ENCODE measurements around the gene WDR35.

The WDR35 gene

DNA sequence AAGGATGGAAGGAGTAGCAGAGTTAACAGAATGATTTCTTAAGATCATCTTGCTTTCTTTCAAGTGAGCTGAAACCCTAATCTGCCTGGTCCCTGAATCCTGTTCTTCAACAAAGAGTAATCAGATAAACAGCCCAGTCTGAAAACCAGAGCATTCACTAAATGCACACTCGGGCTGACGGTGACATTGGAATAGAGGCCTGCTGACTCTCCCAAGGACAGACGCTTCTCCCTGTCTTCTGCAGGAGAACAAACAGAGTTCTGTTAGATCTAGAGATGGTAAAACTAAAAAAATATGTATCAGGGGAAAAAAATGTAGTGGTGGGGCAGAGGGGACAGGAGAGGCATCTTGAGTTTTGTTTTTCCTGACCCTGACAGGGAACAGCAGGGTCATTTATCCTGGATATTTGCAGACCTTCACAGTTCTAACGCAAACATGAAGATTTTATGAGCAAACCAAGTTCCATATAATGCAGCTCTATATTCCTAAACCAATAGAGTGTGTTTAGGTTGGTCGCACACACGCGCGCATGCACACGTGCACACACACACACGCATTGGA, 15.2 kb upstream of the WDR35 start:
- Histone ChIP-seq H3K9me3 (ENCODE audit: control insufficient read depth, low read length) (no peaks in the 10 kb centered on the region), H3K27me3 (ENCODE audit: control insufficient read depth, insufficient read depth, low read length) (no peaks in the 10 kb centered on the region), H3K4me1 (ENCODE audit: control insufficient read depth, insufficient read depth, low read length) (peaks cover 8% of the 10 kb centered on the region), H3K9ac (ENCODE audit: low read length) (no peak overlapping the region), H3K36me3 (ENCODE audit: control insufficient read depth, insufficient read depth, low read length) (no peaks in the 10 kb centered on the region), H3K4me3 (ENCODE audit: low read length) (no peak overlapping the region)

DNA sequence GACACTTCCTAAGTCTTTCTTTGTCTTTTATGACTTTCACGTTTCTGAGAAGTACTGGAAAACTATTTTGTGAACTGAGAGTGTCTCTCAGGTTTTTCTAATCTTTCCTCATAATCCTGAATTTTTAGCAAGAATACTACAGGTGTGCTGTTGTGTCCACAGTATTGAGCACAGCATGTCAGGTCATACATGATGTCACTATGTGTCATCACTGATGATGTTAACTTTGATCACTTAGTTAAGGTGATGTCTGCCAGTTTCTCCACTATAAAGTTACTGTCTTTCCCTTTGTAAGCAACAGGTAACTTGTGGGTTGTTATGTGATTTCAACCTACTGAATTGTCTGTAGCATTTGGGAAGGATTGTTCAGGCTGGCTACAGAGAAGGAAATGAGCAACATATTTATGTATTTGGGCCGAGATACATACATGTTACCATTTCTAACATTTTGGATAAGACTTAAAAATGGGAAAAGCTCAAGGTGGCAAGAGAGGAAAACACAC, 11.5 kb upstream of the WDR35 start:
- Histone ChIP-seq H3K27me3 (ENCODE audit: control insufficient read depth, insufficient read depth, low read length) (no peaks in the 10 kb centered on the region), H3K9me3 (ENCODE audit: control insufficient read depth, low read length) (no peaks in the 10 kb centered on the region), H3K9ac (ENCODE audit: low read length) (no peak overlapping the region), H3K4me1 (ENCODE audit: control insufficient read depth, insufficient read depth, low read length) (no peaks in the 10 kb centered on the region), H3K4me3 (ENCODE audit: low read length) (no peak overlapping the region), H3K36me3 (ENCODE audit: control insufficient read depth, insufficient read depth, low read length) (no peaks in the 10 kb centered on the region)

DNA sequence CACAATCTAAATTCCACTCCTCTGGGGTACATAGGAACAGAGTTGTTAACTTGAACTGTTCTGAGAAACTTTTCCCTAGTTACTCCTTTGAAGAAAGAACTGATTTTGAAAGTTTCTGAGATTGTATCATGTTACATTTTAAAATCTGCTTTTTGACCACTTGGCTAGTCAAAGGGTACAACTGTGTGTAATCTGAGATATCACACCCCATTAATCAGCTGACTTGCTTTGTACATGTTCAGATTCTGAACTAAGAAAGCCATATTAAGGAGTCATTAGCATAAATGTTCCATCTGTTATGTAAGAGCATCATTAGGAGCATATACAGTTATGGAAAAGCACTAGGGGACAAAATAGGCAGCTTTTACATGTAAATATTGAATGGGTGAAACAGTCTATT, 3.8 kb upstream of the WDR35 start:
- Histone ChIP-seq H3K27me3 (ENCODE audit: control insufficient read depth, insufficient read depth, low read length) (no peaks in the 10 kb centered on the region), H3K36me3 (ENCODE audit: control insufficient read depth, insufficient read depth, low read length) (no peaks in the 10 kb centered on the region), H3K9ac (ENCODE audit: low read length) (no peak overlapping the region), H3K4me3 (ENCODE audit: low read length) (no peak overlapping the region), H3K4me1 (ENCODE audit: control insufficient read depth, insufficient read depth, low read length) (peaks cover 6% of the 10 kb centered on the region), H3K9me3 (ENCODE audit: control insufficient read depth, low read length) (no peaks in the 10 kb centered on the region)

DNA sequence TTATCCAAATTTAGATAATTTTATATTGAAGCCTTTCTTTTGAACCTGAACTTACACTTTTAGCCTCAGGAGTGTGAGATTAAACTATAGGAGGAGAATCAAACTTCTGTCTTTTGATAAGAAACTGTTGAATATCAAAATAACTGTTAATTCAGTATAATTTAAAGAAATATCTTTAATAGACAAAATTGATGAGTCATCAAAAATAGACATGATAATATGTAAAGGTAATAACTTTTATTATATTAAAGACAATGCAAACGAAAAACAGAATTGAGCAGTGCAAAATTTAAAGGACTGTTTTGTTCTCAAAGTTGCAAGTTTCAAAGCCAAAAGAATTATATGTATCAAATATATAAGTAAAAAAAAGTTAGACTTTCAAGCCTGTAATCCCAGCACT, 2.0 kb upstream of the WDR35 start:
- Histone ChIP-seq H3K4me1 (ENCODE audit: control insufficient read depth, insufficient read depth, low read length) (peaks cover 6% of the 10 kb centered on the region), H3K9ac (ENCODE audit: low read length) (no peak overlapping the region), H3K27me3 (ENCODE audit: control insufficient read depth, insufficient read depth, low read length) (no peaks in the 10 kb centered on the region), H3K36me3 (ENCODE audit: control insufficient read depth, insufficient read depth, low read length) (no peaks in the 10 kb centered on the region), H3K4me3 (ENCODE audit: low read length) (no peak overlapping the region), H3K9me3 (ENCODE audit: control insufficient read depth, low read length) (no peaks in the 10 kb centered on the region)

DNA sequence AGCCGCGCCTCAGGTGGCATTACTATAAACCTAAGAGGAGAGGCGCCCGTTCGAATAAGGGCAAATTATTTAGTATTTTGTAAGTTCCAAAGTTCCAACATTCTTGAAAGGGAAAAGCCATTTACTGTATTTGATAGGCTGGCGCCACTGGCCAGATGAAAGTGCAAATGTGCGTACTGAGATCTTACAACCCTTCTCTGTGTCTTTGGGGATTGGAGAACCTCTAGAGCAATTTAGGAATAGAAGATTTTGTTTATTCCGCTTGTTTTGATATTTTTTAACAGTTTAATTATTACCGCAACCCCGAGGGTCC, 467 bp upstream of the WDR35 start:
- H3K4me1 ChIP-seq (ENCODE audit: control insufficient read depth, insufficient read depth, low read length) = peaks cover 6% of the 10 kb centered on the region
- peak overlapping the region; percentile 86 for H3K4me3 ChIP-seq (ENCODE audit: low read length)
- H3K9me3 ChIP-seq (ENCODE audit: control insufficient read depth, low read length) = no peaks in the 10 kb centered on the region
- H3K36me3 ChIP-seq (ENCODE audit: control insufficient read depth, insufficient read depth, low read length) = no peaks in the 10 kb centered on the region
- H3K9ac ChIP-seq (ENCODE audit: low read length) = peak overlapping the region; percentile 57
- H3K27me3 ChIP-seq (ENCODE audit: control insufficient read depth, insufficient read depth, low read length) = no peaks in the 10 kb centered on the region

DNA sequence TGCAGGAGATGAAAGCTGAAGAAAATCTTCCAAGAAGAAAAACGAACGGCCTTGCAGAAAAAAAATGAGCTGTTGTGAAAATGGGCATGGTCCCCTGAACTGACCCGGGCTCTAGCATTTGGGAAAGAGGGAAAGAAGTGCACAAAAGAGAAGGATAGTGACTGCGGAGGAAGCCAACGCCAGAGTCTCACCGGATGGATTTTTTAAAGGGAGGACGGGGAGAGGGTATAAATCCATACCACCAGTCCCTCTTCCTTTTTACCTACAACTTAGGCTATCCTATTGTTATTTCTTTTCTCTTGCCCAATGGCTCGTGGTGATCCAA, 601 bp downstream of the WDR35 start:
- Histone ChIP-seq H3K36me3 (ENCODE audit: control insufficient read depth, insufficient read depth, low read length) (no peaks in the 10 kb centered on the region), H3K9ac (ENCODE audit: low read length) (peak overlapping the region; percentile 57), H3K4me3 (ENCODE audit: low read length) (peak overlapping the region; percentile 86), H3K9me3 (ENCODE audit: control insufficient read depth, low read length) (no peaks in the 10 kb centered on the region), H3K4me1 (ENCODE audit: control insufficient read depth, insufficient read depth, low read length) (peaks cover 6% of the 10 kb centered on the region), H3K27me3 (ENCODE audit: control insufficient read depth, insufficient read depth, low read length) (no peaks in the 10 kb centered on the region)

DNA sequence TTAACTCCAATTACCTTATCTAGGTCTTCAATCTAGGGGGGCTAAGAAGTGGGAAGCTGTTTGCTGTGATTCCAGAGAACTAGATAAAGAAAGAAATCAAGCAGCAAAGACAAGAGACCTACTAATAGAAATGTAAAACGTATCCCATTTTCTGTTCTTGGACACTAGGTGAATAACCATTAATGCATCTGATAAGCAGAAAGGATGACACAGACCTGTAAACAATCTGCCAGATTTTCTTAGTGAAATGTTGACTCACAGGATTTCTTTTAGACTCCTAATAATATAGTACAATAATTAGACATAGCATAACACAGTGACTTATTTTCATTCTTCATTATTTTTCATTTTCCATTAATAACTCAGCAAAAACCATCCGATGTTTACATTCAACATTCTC, 1.3 kb downstream of the WDR35 start:
- peaks cover 6% of the 10 kb centered on the region for H3K4me1 ChIP-seq (ENCODE audit: control insufficient read depth, insufficient read depth, low read length)
- H3K4me3 ChIP-seq (ENCODE audit: low read length) = no peak overlapping the region
- no peaks in the 10 kb centered on the region for H3K27me3 ChIP-seq (ENCODE audit: control insufficient read depth, insufficient read depth, low read length)
- H3K9me3 ChIP-seq (ENCODE audit: control insufficient read depth, low read length) = no peaks in the 10 kb centered on the region
- no peak overlapping the region for H3K9ac ChIP-seq (ENCODE audit: low read length)
- no peaks in the 10 kb centered on the region for H3K36me3 ChIP-seq (ENCODE audit: control insufficient read depth, insufficient read depth, low read length)

DNA sequence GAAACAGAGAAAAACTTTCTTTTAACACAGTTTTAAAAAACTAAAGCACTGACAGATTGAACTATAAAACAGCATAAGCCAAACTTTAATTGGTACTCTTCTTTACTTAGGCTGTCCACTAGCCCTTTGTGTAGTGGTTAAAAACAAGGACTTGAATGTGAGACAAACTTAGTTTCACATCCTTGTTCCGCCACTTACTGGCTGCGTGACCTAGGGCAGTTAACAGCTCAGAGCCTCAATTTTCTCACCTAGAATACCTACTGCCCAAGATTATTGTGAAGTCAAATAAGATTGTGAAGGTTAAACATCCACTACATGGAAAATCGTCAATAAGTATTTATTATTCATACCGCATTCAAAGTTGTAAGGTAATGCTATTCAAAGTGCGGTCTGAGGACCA, 2.0 kb downstream of the WDR35 start:
- peaks cover 6% of the 10 kb centered on the region for H3K4me1 ChIP-seq (ENCODE audit: control insufficient read depth, insufficient read depth, low read length)
- no peak overlapping the region for H3K9ac ChIP-seq (ENCODE audit: low read length)
- H3K9me3 ChIP-seq (ENCODE audit: control insufficient read depth, low read length) = no peaks in the 10 kb centered on the region
- H3K4me3 ChIP-seq (ENCODE audit: low read length) = no peak overlapping the region
- H3K27me3 ChIP-seq (ENCODE audit: control insufficient read depth, insufficient read depth, low read length) = no peaks in the 10 kb centered on the region
- H3K36me3 ChIP-seq (ENCODE audit: control insufficient read depth, insufficient read depth, low read length) = no peaks in the 10 kb centered on the region

DNA sequence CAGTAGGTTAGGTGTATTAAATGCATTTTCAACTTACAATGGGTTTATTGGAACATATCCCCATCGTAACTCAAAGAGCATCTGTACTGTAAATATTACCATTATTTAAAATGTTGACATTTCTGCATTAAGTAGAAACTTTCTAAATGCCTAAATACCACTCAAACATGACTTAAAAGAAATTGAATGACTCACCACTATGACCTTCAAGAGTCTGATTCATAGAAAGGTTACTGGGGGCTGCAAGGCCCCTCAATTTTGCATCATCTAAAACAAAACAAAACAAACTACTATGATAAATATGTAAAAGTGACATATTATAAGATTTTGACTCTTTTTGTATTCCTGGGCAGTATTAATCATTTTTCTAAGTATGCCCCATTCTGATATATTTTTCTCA, 7.6 kb downstream of the WDR35 start:
- Histone ChIP-seq H3K4me3 (ENCODE audit: low read length) (no peak overlapping the region), H3K27me3 (ENCODE audit: control insufficient read depth, insufficient read depth, low read length) (no peaks in the 10 kb centered on the region), H3K9ac (ENCODE audit: low read length) (no peak overlapping the region), H3K36me3 (ENCODE audit: control insufficient read depth, insufficient read depth, low read length) (no peaks in the 10 kb centered on the region), H3K9me3 (ENCODE audit: control insufficient read depth, low read length) (no peaks in the 10 kb centered on the region), H3K4me1 (ENCODE audit: control insufficient read depth, insufficient read depth, low read length) (no peaks in the 10 kb centered on the region)

DNA sequence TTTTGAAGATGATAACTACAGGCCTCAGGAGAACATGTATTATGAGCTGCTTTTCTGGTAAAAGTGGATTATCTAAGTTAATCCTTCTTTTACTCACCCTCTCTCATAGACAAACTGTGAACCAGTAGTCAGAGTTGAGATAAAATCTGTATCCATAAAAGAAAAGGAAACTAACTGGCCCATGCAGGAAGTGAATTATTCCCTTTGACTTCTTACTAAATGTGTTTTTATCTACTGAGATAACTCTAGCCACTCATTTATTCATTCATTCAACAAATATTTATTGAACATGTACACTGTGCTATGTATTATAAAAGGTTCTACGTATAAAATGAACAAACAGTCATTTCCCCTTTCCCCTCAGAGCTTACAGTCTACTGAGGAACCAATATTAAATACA, 10.0 kb downstream of the WDR35 start:
- Histone ChIP-seq H3K4me3 (ENCODE audit: low read length) (no peak overlapping the region), H3K4me1 (ENCODE audit: control insufficient read depth, insufficient read depth, low read length) (no peaks in the 10 kb centered on the region), H3K27me3 (ENCODE audit: control insufficient read depth, insufficient read depth, low read length) (no peaks in the 10 kb centered on the region), H3K9ac (ENCODE audit: low read length) (no peak overlapping the region), H3K9me3 (ENCODE audit: control insufficient read depth, low read length) (no peaks in the 10 kb centered on the region), H3K36me3 (ENCODE audit: control insufficient read depth, insufficient read depth, low read length) (no peaks in the 10 kb centered on the region)

DNA sequence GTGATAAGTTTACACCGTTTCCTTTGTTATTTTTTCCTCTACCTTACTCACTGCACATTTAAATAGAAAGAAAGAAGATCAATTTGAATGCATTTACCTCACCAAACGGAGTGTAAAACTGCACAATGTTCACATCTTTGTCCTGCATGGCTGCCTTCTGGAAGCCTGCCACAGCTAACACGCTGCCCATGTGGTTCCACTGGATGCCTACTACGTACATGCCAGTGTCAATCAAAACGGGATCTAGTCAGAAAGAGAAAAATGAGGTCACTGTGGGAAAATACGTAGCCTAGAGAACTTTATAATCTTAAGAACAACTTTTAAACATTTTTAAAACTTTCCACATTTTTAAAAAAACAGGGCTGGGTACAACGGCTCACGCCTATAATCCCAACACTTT, 16.4 kb downstream of the WDR35 start:
- Histone ChIP-seq H3K9me3 (ENCODE audit: control insufficient read depth, low read length) (no peaks in the 10 kb centered on the region), H3K4me1 (ENCODE audit: control insufficient read depth, insufficient read depth, low read length) (no peaks in the 10 kb centered on the region), H3K36me3 (ENCODE audit: control insufficient read depth, insufficient read depth, low read length) (no peaks in the 10 kb centered on the region), H3K9ac (ENCODE audit: low read length) (no peak overlapping the region), H3K4me3 (ENCODE audit: low read length) (no peak overlapping the region), H3K27me3 (ENCODE audit: control insufficient read depth, insufficient read depth, low read length) (no peaks in the 10 kb centered on the region)

DNA sequence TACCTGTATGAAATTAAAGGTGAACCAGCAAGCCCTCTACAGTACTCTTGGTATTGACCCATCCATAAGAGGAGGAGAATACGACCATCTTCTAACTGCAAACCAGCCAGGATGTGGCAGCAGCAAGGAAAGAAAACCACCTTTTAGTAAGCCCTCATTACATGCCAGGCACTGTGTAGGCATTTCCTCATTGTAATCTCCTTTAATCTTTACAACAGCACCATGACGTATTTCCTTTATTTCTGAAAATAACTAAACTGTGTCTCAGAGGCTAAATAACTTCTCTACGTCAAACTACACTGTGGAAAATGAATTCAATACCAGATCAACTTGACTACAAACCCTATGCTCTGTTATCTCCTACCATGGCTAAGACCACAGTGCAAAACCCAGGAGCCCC, 18.2 kb downstream of the WDR35 start:
- Histone ChIP-seq H3K4me1 (ENCODE audit: control insufficient read depth, insufficient read depth, low read length) (no peaks in the 10 kb centered on the region), H3K27me3 (ENCODE audit: control insufficient read depth, insufficient read depth, low read length) (no peaks in the 10 kb centered on the region), H3K9me3 (ENCODE audit: control insufficient read depth, low read length) (no peaks in the 10 kb centered on the region), H3K9ac (ENCODE audit: low read length) (no peak overlapping the region), H3K4me3 (ENCODE audit: low read length) (no peak overlapping the region), H3K36me3 (ENCODE audit: control insufficient read depth, insufficient read depth, low read length) (no peaks in the 10 kb centered on the region)

DNA sequence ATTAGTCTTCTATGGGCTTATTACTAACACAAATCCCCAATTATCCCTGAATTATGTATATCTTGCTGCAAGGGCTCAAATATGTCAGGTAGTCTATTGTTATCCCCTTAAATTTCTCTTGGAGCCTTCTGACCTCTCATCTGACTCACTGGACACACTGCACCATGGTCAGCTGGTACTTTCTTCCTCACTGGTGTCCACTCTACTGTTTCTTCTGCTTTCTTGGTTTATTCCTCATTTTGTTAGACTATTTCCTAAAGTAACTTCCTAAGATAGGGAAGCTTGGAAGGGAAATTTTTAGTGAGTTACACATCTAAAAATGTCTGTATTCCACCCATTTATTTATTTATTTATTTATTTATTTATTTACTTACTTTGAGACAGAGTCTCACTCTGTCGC, 26.5 kb downstream of the WDR35 start:
- no peak overlapping the region for H3K4me3 ChIP-seq (ENCODE audit: low read length)
- no peaks in the 10 kb centered on the region for H3K9me3 ChIP-seq (ENCODE audit: control insufficient read depth, low read length)
- H3K36me3 ChIP-seq (ENCODE audit: control insufficient read depth, insufficient read depth, low read length) = no peaks in the 10 kb centered on the region
- H3K27me3 ChIP-seq (ENCODE audit: control insufficient read depth, insufficient read depth, low read length) = no peaks in the 10 kb centered on the region
- no peak overlapping the region for H3K9ac ChIP-seq (ENCODE audit: low read length)
- no peaks in the 10 kb centered on the region for H3K4me1 ChIP-seq (ENCODE audit: control insufficient read depth, insufficient read depth, low read length)

Data from mucosa of stomach (tissue), 1 donor.